Epithelial cell of prostate (primary cell): ENCODE measurements around the gene SPRR2D.
A peak's percentile ranks its signal among the peaks of the same experiment; 100 is the strongest.
"Not testable (repeated sequence)": the region's sequence is repeated elsewhere in the genome, so short reads cannot be mapped to it uniquely, and the experiment has no call there.

Experiments
- DNase-seq: peaks from one replicate; pipeline ENCODE4 v3.0.0-alpha.2; 2011; ENCODE audit warnings: low read depth, low spot score
- H3K27ac ChIP-seq: fragments of 450-650 bp; 2 replicates; pipeline ENCODE4 v1.5.1; 2017; ENCODE audit warnings: mild to moderate bottlenecking

Gene SPRR2D

DNA sequence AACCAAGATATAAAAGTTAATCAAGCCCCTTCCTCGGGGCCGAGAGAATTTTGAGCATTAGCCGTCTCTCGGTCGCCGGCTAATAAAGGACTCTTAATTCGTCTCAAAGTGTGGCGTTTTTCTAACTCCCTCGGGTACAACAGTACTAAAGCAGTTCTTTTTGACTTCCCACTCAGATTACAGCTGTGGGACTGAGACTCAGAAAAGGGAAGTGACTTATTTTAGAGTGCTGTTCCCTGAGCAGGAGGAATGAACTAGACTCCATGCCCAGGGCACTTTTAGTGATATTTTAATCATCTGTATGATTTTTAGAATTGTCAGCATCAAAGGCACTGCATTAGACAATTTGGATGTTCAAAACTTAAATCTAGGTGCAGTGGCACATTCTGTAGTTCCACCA lies 18.6 kb downstream of the SPRR2D start:
- DNase-seq, H3K27ac ChIP-seq: not testable (repeated sequence)

- H3K27ac ChIP-seq, DNase-seq: not testable (repeated sequence)
Measured at GRCh38 chr1:153021829-153022228, 19.1 kb downstream of the SPRR2D start.

GRCh38 chr1:153011235-153011758 lies 29.6 kb downstream of the SPRR2D start:
- not testable (repeated sequence) for DNase-seq, H3K27ac ChIP-seq

DNA sequence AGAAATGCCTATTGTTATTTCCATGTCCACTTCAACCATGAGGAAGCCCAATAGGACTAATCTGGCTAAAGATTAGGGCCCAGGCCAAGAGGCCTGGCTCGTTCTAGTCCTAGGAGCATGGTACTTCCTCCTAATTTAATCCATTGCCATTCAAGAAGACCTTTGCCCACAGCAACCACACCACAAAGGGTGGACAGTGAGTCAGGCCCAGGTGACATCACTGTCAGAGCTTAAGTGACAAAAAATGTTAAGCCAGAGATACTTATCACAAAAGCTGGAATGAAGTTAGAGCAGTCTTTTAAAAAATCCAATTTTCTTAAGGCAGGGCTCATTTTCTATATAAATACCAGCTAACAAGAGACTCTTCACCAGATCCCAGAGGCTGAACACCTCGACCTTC lies 39.5 kb downstream of the SPRR2D start, which contains the start of gene SPRR3:
SPRR3 (plus strand) TSS at position 368 of the 400 bp plus-strand sequence. CDS start 1,272 bp downstream, outside the sequence.
- no peak for DNase-seq
- H3K27ac ChIP-seq, result peak within 1 kb of the TSS; percentile 77

DNA sequence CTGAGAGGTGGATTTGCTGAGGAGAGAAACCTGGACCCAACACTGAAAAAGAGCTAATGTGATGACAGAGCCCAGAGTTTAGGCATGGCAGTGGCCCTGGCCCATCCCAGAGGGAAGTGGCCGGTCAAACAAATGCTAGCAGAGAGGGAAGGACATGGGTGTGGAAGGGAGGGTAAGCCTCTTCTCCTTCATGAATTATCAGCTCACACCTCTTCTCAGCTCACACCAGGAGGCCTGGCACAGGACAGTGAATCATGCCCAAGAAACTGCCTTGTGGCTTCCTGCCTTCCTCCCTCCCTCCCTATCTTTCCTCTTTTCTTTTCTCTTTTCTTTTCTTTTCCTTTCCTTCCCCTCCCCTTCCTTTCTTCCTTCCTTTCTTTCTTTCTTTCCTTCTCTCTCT lies 40.6 kb downstream of the SPRR2D start:
- no peak for DNase-seq
- peak overlapping the region; percentile 77 for H3K27ac ChIP-seq

- peak overlapping the region; percentile 77 for H3K27ac ChIP-seq
- DNase-seq, result no peak
Measured at GRCh38 chr1:152999818-153000217, 41.1 kb downstream of the SPRR2D start.

DNA sequence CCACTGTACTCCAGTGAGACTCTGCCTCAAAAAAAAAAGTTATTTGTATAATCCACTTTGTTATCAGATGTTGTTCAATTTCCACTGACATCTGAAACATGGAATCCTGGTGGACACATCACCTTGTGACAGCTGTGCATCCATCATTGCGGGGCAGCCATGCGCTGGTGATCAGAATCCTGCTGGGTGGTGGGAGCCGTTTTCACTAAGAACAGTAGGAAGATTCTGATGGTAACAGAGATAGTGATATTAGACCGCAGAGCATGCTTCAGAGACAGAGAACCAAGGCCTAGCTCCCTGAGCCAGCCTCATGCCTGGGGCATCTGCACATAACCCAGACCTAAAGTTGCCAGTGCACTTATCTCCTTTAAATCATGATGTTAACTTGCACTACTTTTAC lies 42.4 kb downstream of the SPRR2D start:
- H3K27ac ChIP-seq, result peak overlapping the region; percentile 77
- no peak for DNase-seq

DNA sequence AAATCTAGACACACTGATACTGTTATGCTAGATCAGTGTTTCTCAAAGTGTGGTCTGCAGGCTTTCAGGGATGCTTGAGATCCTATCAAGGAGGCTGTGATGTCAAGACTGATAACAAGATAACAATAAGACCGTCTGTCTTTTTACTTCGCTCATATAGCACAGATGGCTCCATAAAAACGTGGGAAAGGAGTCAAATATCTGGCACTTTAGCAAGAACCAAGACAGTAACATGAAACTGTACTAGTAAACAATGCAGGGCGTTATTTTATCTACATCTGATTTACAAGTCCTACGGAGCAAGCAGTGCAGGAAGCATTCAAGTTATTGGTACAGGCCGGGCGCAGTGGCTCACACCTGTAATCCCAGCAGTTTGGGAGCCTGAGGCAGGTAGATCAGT lies 43.0 kb downstream of the SPRR2D start:
- no peak overlapping the region for H3K27ac ChIP-seq
- no peak for DNase-seq

GRCh38 chr1:152996633-152997400 lies 44.1 kb downstream of the SPRR2D start:
- no peak for DNase-seq
- no peak overlapping the region for H3K27ac ChIP-seq

- no peak overlapping the region for H3K27ac ChIP-seq
- no peak for DNase-seq
Measured at GRCh38 chr1:152995842-152996241, 45.1 kb downstream of the SPRR2D start.

DNA sequence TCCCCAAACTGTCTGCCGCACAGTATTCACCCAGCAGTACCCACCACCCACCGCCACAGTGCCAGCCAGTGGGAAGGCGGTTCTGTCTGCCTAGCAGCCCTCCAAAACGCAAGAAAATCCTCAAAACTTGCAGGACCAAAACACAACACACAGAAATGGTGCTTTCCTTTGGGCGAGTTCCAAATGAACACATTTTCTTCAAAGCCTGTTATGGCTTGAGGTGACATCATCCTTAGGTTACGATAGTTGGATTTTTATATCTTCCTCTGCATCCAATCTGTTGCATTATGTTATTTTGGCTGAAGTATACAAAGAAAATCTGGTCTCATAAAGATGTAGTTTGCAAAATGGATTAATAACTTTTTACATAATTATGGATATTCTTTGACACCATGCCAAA lies 47.7 kb downstream of the SPRR2D start:
- no peak for DNase-seq
- no peak overlapping the region for H3K27ac ChIP-seq
